ENCODE results near the gene CDKL1.

DNA sequence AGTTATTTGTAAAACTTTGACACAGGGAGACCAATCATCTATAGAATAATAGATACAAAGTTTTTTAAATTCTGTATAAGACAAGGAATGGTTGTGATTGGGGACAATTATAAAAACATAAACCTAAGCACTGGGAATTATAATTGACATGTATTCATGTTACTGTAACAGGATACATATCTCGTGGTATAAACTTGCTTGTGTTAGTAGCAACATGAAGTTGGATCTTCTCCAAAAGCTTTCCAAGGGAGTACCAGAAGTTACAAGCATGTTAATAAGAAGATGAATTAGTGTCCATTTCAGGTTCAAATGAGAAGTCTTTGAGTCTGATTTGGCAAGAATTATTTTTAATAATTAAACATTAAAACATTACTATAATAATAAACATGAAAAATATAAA lies 42.2 kb downstream of the CDKL1 start:
- TF ChIP-seq, protein P1, sequence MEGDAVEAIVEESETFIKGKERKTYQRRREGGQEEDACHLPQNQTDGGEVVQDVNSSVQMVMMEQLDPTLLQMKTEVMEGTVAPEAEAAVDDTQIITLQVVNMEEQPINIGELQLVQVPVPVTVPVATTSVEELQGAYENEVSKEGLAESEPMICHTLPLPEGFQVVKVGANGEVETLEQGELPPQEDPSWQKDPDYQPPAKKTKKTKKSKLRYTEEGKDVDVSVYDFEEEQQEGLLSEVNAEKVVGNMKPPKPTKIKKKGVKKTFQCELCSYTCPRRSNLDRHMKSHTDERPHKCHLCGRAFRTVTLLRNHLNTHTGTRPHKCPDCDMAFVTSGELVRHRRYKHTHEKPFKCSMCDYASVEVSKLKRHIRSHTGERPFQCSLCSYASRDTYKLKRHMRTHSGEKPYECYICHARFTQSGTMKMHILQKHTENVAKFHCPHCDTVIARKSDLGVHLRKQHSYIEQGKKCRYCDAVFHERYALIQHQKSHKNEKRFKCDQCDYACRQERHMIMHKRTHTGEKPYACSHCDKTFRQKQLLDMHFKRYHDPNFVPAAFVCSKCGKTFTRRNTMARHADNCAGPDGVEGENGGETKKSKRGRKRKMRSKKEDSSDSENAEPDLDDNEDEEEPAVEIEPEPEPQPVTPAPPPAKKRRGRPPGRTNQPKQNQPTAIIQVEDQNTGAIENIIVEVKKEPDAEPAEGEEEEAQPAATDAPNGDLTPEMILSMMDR (conservative IDR thresholded peaks at IDR 0.05 in 1 of 2, IDR thresholded peaks at IDR 0.05 in 1 of 2; ENCODE audit: low read depth in 1 of 2, low read length in 2 of 2), result no peak
- TF ChIP-seq EZH2 (IDR thresholded peaks at IDR 0.05; ENCODE audit: low read length, missing control alignments), result no peak
